ENCODE data around the gene TOX3.

TOX3 gene

DNA sequence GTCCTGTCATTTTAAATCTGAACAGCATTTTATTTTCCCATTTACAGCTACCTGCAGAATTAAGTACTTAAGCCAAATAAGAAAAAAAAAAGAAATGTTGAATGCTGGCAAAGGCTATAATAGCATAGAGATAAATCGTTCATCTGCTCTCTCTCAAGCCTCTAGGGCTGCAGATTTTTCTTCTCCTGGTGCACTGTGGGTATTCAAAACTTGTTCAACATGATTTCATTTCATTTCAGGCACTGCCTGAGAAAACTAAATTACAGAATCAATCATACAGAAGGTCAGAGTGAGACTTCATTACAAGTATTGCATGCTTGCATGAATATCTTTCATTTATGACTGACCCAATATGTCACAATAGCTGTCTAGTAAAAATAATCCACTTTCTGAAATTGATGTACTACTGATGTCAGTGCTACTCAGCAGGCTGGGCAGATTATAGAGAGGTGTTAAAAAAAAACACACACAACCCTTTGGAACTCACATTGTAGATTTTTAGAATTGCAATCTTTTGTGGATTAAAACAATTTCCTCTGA is 86.2 kb downstream of the TOX3 start:
- TF ChIP-seq CREB1 (IDR thresholded peaks at IDR 0.05; ENCODE audit: low read depth) (no peak), ZBTB7A (IDR thresholded peaks at IDR 0.05; ENCODE audit: low read depth) (no peak), FOXM1 (IDR thresholded peaks at IDR 0.05; ENCODE audit: borderline replicate concordance, low read depth) (no peak), RAD21 (IDR thresholded peaks at IDR 0.05; ENCODE audit: low read depth) (no peak), NFIC (IDR thresholded peaks at IDR 0.05) (no peak), TEAD4 (IDR thresholded peaks at IDR 0.05) (no peak), EP300 (IDR thresholded peaks at IDR 0.05; ENCODE audit: borderline replicate concordance) (no peak), TAF1 (IDR thresholded peaks at IDR 0.05; ENCODE audit: low read depth) (no peak)
- TF ChIP-seq, protein P1, sequence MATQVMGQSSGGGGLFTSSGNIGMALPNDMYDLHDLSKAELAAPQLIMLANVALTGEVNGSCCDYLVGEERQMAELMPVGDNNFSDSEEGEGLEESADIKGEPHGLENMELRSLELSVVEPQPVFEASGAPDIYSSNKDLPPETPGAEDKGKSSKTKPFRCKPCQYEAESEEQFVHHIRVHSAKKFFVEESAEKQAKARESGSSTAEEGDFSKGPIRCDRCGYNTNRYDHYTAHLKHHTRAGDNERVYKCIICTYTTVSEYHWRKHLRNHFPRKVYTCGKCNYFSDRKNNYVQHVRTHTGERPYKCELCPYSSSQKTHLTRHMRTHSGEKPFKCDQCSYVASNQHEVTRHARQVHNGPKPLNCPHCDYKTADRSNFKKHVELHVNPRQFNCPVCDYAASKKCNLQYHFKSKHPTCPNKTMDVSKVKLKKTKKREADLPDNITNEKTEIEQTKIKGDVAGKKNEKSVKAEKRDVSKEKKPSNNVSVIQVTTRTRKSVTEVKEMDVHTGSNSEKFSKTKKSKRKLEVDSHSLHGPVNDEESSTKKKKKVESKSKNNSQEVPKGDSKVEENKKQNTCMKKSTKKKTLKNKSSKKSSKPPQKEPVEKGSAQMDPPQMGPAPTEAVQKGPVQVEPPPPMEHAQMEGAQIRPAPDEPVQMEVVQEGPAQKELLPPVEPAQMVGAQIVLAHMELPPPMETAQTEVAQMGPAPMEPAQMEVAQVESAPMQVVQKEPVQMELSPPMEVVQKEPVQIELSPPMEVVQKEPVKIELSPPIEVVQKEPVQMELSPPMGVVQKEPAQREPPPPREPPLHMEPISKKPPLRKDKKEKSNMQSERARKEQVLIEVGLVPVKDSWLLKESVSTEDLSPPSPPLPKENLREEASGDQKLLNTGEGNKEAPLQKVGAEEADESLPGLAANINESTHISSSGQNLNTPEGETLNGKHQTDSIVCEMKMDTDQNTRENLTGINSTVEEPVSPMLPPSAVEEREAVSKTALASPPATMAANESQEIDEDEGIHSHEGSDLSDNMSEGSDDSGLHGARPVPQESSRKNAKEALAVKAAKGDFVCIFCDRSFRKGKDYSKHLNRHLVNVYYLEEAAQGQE (IDR thresholded peaks at IDR 0.05; ENCODE audit: low read depth), result no peak

DNA sequence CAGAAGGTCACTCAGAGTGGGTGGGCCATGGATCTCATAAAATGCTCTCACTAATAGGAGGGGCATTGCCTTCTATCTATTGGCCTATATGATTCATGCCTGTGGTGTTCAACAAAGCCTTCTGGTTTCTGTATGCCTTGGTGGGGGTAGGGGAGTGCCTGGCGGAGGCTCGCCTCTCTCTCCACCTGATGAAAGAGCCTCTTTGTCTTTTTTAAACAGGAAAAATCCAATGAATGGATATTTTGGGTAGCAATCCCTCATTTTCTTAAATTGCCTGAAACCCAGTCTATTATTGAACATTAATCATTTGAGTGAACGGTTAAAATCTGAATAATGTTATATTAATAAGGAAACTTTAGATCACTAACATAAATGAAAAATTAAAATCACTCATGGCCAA is 90.6 kb downstream of the TOX3 start:
- TF ChIP-seq NFIC (IDR thresholded peaks at IDR 0.05) (no peak), TCF12 (IDR thresholded peaks at IDR 0.05; ENCODE audit: low read depth) (no peak), TAF1 (IDR thresholded peaks at IDR 0.05; ENCODE audit: low read depth) (no peak), ZBTB7A (IDR thresholded peaks at IDR 0.05; ENCODE audit: low read depth) (no peak)

DNA sequence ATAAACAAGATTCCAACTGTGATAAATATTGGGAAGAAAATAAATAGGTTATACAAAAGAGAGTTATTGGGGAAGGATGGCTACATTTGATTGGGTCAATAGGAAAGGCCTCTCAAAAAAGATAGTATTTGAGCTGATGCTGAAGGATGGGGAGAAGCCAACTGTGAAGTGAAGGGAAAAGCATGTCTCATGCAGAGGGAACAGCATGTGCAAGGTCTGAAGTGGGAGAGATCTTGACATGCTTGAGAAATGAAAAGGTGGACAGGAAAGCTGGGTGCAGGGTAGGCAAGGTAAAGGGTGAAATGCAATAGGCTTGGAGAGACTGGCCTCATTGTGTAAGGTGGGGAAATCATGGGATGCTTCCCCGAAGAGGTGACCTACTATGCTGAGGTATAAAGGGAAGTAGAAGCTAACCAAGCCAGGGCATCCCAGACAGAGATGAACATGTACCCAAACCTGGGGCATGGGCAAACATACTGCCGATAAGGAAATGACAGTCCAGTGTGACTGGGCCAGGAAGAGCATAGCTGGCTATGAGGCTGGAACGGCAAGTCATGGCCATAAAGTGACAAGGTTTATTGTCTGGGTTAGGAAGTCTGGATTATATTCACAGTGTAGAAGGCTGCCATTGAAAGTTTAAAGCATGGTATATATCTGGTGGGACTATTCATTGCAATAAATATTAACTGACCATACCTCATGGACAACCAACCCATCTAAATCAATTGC is 91.2 kb downstream of the TOX3 start:
- TF ChIP-seq ZBTB7A (IDR thresholded peaks at IDR 0.05; ENCODE audit: low read depth) (no peak), RAD21 (IDR thresholded peaks at IDR 0.05; ENCODE audit: low read depth) (no peak), TCF12 (IDR thresholded peaks at IDR 0.05; ENCODE audit: low read depth) (no peak), NFIC (IDR thresholded peaks at IDR 0.05) (no peak), CREB1 (IDR thresholded peaks at IDR 0.05; ENCODE audit: low read depth) (no peak), FOXM1 (IDR thresholded peaks at IDR 0.05; ENCODE audit: borderline replicate concordance, low read depth) (no peak), TEAD4 (IDR thresholded peaks at IDR 0.05) (no peak), EGR1 (IDR thresholded peaks at IDR 0.05) (no peak), CEBPB (IDR thresholded peaks at IDR 0.05) (no peak), EP300 (IDR thresholded peaks at IDR 0.05; ENCODE audit: borderline replicate concordance) (no peak), YY1 (IDR thresholded peaks at IDR 0.05; ENCODE audit: low read depth) (no peak), TAF1 (IDR thresholded peaks at IDR 0.05; ENCODE audit: low read depth) (no peak)
- TF ChIP-seq, protein P2, sequence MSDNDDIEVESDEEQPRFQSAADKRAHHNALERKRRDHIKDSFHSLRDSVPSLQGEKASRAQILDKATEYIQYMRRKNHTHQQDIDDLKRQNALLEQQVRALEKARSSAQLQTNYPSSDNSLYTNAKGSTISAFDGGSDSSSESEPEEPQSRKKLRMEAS (IDR thresholded peaks at IDR 0.05), result no peak
- TF ChIP-seq, protein P1 (IDR thresholded peaks at IDR 0.05; ENCODE audit: low read depth), result no peak
- TF ChIP-seq, protein P3, sequence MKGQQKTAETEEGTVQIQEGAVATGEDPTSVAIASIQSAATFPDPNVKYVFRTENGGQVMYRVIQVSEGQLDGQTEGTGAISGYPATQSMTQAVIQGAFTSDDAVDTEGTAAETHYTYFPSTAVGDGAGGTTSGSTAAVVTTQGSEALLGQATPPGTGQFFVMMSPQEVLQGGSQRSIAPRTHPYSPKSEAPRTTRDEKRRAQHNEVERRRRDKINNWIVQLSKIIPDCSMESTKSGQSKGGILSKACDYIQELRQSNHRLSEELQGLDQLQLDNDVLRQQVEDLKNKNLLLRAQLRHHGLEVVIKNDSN (IDR thresholded peaks at IDR 0.05), result no peak

DNA sequence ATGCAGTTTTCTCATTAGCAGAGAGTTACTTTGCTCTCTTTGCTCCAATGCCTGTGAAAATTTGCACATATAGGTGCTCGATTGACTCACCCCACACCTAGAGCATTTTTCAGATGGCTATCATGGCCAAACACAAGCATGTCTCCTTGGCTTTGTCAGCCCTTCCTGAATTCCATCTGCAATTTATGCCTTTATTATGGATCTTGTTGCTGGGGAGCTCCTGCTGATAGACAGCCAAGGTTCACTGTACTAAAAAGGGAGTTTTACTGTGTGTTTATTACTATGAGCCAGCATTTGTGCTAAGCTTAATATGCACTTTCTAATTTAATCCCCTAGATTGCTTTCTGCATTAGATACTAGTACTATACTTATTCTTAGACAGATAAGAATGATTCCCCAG is 93.3 kb downstream of the TOX3 start:
- TF ChIP-seq FOXM1 (IDR thresholded peaks at IDR 0.05; ENCODE audit: borderline replicate concordance, low read depth) (no peak), TCF12 (IDR thresholded peaks at IDR 0.05; ENCODE audit: low read depth) (no peak), TEAD4 (IDR thresholded peaks at IDR 0.05) (no peak), RAD21 (IDR thresholded peaks at IDR 0.05; ENCODE audit: low read depth) (no peak), YY1 (IDR thresholded peaks at IDR 0.05; ENCODE audit: low read depth) (no peak), CEBPB (IDR thresholded peaks at IDR 0.05) (no peak)
- TF ChIP-seq, protein P3 (IDR thresholded peaks at IDR 0.05), result no peak
- TF ChIP-seq, protein P1 (IDR thresholded peaks at IDR 0.05; ENCODE audit: low read depth), result no peak

Data from Ishikawa (cell line).